NCI-H146 treated with DMSO at 0.1 percent for 48 hours (cell line): ENCODE measurements around the gene SLC4A2.
A peak's percentile ranks its signal among the peaks of the same experiment; 100 is the strongest.

Experiments used
- DNase-seq: peaks from one replicate; lab custom pipeline; 2025; ENCODE audit not compliant: unreplicated experiment; lab: John Stamatoyannopoulos, UW

Gene SLC4A2

DNA sequence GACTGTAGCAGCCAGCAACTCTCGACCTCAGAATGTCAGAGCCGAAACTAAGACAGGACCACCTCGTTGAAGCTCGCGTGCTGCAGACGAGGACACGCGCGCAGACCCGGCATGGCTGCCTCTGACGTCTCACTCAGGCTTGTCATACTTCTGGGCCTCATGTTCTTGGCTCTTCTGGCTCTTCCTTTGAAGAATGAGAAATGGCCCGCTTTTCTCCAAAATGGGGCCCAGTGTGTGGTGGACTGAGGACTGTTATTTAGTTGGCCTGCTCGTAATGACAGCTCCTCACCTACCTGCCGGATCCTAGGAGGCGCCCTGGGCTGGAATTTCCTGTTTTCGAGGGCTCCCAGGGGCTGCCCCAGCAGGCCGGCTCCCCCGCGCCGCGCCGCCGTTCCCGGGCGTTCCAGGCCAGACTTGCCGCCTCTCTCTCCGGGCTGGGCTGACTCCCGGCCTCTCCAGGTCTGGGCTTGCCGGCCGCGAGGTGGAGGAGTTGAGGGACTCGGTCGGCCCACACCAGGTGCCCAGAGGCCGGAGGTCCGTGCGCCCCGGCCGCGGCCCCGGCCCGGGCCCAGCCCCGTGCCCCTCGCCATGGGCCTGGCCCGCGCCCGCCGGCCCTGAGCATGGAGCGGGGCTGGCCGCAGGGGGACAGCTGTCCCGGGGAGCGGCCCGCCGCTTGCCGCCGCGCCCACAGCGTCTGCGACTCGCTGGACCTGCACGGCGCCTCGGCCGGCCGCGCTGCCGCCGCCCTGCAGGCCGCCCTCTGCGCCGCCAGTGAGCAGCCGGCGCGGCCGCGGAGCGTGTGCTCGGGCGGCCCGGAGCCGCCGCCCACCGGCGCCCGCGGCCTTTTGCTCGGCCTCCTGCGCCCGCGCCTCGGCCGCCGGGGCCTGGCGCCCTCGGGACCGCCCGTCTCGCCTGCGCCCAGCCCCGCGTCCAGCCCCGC lies 55.0 kb downstream of the SLC4A2 start:
- DNase-seq: no peak

GRCh38 chr7:151115121-151115835 lies 55.9 kb downstream of the SLC4A2 start:
- no peak for DNase-seq

DNA sequence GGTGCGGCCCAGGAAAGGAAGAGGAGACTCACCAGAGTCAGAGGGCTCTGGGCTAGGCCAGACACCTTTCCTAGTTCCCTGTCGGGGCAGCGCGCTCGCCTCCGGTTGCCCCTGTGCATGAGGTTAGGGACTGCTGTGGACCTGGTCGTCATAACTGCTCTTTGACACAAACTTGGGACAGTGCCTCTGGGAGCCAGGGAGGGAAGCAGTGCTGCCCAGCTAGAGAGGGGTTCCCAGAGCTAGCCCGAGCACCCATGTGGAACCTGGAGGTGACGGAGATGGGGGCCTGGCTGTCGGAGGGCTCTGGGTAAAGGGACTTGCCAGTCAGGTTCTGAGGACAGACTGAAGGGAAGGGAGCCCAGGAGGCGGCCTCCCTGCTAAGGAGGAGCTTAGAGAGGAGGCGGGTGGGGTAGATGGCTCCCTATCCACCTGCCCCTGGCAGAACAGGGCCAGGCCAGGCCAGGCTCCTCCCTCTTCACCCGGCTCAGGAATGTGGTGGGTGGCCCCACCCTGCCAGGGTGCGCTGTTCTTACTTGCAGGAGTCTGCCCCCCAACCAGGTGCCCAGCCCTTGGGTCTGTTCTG lies 56.5 kb downstream of the SLC4A2 start:
- no peak for DNase-seq

- no peak for DNase-seq
Measured at GRCh38 chr7:151116603-151117440, 57.4 kb downstream of the SLC4A2 start.

DNA sequence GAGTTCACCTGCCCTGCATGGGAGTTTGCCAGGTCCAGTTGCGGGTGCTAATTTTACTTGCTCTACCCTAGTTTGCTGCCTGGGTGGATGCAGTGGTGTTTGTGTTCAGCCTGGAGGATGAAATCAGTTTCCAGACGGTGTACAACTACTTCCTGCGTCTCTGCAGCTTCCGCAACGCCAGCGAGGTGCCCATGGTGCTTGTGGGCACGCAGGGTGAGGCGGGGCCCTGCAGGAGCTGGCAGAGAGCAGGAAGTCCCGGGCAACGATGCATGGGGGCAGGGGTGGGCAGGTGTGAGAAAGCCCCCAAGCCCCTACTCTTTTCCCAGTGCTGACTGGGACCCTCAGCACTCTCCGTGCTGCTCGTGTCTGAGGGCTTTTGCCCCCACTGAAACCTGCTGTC lies 58.2 kb downstream of the SLC4A2 start:
- DNase-seq: no peak

DNA sequence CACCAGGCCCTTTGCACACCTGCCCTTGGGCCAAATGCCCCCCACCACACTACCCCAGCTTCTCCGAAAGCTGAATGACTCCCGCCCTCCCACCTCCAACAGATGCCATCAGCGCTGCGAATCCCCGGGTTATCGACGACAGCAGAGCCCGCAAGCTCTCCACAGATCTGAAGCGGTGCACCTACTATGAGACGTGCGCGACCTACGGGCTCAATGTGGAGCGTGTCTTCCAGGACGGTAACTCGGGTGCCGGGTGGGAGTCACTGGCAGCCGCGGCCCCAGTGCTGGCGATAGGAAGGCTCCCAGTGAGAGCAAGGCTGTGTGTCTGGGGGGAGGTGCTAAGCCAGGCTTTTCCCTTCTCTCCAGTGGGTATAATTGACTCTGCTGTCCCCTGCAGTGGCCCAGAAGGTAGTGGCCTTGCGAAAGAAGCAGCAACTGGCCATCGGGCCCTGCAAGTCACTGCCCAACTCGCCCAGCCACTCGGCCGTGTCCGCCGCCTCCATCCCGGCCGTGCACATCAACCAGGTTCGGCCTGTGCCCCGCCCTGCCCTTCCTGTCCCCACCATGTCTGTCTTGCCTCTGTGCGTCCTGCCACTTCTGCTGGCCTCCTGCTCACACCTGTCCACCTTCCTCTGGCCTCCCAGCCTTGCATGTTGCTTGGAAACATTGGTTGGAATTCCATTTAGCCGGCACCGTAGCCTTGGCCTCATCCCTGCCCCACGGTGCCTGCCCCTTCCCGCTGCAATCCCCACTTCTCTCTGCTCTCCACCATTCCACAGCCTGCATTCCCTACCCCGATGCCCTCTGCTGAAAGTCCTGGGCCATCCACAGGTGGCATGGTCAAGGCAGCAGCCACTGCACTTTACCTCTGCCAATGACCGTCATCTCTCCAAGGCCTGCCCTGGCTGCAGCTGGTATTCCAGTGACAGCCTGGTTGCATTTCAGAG lies 59.0 kb downstream of the SLC4A2 start:
- DNase-seq: no peak

DNA sequence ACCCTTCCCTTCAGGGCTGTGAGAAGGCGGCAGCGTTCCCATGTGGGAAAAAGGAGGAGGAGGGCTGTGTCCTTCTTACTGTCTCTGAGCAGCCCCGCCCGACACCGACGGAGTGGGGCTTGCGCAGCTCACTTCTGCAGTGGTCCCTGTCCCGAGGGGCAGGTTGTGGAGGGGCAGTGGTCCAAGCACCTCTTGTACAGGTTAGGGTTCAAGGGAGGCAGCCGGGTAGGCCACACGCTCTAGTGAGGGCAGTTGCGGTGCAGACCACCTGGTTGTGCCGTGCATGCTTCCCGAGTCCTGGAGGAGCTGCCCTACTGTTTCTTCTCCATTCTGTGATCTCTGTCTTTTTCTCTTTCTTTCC lies 59.6 kb downstream of the SLC4A2 start:
- DNase-seq: no peak

DNA sequence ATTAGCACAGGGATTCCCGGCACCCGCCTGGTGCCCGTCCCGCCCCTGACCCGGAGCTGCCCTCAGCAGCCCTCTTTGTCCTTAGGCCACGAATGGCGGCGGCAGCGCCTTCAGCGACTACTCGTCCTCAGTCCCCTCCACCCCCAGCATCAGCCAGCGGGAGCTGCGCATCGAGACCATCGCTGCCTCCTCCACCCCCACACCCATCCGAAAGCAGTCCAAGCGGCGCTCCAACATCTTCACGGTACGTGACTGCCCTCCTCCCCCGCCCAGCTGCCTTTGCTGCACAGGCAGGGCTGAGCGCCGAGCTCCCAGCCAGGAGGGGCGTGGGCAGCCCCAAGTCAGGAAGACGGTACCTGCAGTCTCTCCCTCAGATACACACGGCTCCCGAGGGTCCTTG lies 60.5 kb downstream of the SLC4A2 start:
- no peak for DNase-seq

DNA sequence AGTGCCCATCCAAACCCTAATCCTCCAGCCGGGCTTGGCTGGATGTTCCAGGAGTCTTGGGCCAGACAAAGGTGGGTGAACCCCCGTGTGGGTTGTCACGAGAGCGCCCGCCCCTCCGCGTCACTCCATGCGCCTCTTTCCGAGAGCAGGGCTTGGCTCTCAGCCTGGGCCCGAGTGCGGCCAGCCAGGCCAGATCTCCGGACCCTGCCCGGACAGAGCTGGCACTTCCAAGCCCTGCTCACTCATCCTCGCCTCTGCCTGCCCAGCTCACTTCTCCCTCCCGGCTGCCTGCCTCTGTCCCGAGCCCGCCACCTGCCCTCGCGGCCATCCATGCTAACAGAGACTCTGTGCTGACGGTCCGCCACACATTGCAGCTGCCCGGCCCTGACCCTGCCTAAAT lies 61.5 kb downstream of the SLC4A2 start:
- no peak for DNase-seq

- DNase-seq: no peak
Measured at GRCh38 chr7:151121380-151122170, 62.2 kb downstream of the SLC4A2 start.

DNA sequence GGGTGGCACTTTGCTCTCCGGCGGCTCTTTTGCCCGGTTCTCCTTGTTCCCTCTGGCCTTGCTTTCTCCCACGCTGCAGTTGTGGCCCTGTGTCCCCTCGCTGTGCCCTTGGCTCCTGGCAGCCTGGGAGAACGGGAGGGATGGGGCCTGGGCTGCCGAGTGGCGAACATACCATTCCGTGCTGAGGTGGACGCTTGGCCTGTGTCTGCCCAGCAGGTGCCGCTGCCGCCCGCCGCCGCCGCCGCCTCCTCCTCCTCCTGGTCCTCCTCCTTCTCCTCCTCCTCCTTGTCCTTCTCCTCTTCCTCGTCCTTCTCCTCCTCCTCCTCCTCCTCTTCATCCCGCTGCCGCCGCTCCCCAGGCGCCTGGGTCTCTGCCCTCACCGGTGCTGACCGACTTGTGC lies 62.9 kb downstream of the SLC4A2 start:
- no peak for DNase-seq

- DNase-seq: no peak
Measured at GRCh38 chr7:151122796-151123157, 63.4 kb downstream of the SLC4A2 start.

DNA sequence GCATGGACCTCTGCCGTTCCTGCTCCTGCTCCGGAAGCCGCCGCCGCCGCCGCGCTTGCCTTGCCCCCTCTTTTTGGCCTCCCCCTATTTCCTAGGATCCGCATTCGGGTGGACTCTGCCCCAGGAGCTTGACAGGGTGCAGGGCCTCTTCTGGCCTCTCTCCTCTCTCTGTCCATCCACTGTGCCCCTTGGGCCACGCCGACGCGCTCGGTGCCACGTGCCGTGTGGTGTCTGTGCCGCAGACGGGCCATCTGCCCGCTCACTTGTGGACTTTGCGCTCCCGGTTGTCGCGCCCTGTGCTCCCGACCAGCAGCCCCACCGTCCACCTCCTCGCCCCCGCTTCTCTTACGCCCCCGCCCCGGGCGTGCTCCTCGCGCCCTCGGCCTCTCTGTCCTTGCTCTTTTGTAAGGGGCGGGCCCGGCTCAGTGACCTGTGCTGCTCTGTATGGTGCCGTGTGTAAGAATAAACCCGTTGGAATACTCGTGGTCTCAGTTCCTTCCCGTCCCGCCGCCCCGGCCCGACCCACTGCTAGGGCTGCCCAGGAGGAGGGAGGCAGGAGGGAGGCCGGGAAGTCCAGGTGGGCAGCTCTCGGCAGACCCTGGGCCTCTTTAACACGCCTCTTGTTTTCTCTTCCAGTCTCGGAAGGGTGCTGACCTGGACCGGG lies 63.9 kb downstream of the SLC4A2 start:
- no peak for DNase-seq

- peak; percentile 44 for DNase-seq
Measured at GRCh38 chr7:151123822-151124464, 64.6 kb downstream of the SLC4A2 start.

DNA sequence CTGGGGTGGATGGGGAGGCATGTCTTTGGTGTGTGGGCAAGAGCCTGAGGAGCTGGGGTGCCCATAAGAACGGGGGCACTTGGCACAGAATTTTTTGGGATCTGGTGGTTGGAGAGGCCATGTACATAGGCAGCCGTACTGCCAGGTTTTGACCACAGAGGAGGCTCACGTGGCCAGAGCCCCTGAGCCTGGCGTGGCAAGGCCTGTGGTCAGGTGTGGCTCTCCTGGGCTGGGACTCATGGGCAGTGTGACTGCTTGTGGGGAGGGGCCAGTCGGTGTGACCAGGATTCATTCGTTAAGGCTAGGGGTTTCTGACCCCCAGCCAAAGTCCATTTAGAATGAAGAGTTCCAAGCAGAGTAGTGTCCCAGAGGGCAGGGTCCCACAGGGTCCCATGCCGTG lies 65.1 kb downstream of the SLC4A2 start:
- no peak for DNase-seq

DNA sequence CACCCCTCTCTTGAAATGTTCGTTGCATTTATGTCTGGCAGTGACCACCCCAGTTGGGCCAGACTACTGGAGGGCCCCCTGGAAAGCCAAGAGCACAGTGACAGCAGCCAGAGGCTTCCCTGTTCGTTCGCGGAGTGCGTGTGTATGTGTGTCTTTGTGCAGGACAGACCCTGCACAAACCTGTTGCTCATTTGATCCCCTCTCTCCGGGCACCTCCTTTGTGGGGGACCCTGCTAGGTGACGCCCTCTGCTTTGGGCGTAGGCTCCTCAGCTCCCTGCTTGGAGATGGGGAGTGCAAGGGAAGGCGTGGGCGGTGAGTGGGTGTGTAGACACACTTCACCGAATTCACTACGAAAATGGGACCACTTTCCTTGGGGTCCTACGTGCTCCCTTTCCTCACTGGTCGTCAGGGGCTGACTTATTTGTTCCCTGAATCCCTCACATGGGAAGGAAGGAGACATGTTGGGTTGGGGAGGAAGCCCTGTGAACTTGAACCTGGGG lies 65.6 kb downstream of the SLC4A2 start:
- DNase-seq: no peak

GRCh38 chr7:151125470-151125845 lies 66.1 kb downstream of the SLC4A2 start:
- DNase-seq: no peak

DNA sequence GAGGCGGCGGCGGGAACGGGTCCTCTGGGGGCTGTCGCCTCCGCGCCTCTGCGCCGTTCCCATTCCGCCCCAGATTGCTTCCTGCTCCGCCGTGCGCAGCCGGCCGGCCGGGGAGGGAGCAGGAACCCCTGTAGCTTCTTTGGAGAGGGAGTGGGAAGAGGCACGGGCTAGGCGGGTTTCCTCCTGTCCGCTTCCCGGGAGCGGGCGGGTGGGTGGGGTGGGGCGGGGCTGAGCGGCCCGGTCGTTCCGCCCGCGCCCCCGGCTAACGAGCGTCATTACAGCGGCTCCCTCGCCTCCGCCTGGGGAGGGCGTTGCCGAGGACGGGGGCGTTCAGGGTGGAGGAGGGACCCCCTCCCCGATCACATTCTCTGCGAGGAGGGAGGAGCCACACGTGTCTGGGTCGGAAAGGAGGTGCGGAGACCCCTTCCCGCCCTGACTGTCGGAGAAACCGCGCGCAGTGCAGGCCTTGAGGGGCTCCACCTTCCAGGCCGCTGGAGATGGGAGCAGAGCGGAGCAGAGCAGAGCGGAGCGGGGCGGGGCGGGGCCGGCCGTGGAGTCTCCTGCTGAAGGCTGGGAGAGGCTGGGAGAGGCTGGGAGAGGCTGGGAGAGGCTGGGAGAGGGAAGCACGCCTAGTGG lies 66.6 kb downstream of the SLC4A2 start:
- DNase-seq: no peak
